Large intestine (tissue), 3 donors: ENCODE results near the gene DYSF. TPM values are rescaled to one million over a fixed set of nuclear protein-coding genes. Genes with fewer than 3 reads are reported as not detected.

Source experiments
- DNase-seq, 2 donors: peaks; one replicate each; pipeline versions ENCODE4 v3.0.0 to v3.0.0-alpha.2; 2013
- H3K27ac ChIP-seq: one replicate; pipeline ENCODE4 v1.5.1; 2013; ENCODE audit warnings: low read length
- H3K27me3 ChIP-seq: 2 replicates; pipeline ENCODE4 v1.6.1; 2013; ENCODE audit warnings: low read length; ENCODE audit not compliant: control insufficient read depth, insufficient read depth
- H3K36me3 ChIP-seq: 2 replicates; pipeline ENCODE4 v1.6.1; 2013; ENCODE audit warnings: low read length; ENCODE audit not compliant: control insufficient read depth, insufficient read depth
- H3K4me1 ChIP-seq: one replicate; pipeline ENCODE4 v1.6.1; 2013; ENCODE audit warnings: low read length; ENCODE audit not compliant: control insufficient read depth, insufficient read depth
- H3K4me3 ChIP-seq: one replicate; pipeline ENCODE4 v1.5.1; 2013; ENCODE audit warnings: low read length
- H3K9me3 ChIP-seq: one replicate; pipeline ENCODE4 v1.6.1; 2013; ENCODE audit warnings: mild to moderate bottlenecking, low read depth, low read length, moderate library complexity; ENCODE audit not compliant: control insufficient read depth
- WGBS: methylation state at CpG from one replicate; pipeline ENCODE4 v1.1.5; 2013; ENCODE audit warnings: low lambda C conversion rate; ENCODE audit not compliant: insufficient coverage; 5-methylcytosine and 5-hydroxymethylcytosine counted together
- polyA plus RNA-seq: library from polyadenylated mRNA; unstranded; fragments of 120-200 nt; gene quantifications from one replicate; pipeline ENCODE4 v1.2.1, GENCODE V29; 2013

Gene DYSF
- polyA plus RNA-seq, 1 donor = 6.3 TPM

DNA sequence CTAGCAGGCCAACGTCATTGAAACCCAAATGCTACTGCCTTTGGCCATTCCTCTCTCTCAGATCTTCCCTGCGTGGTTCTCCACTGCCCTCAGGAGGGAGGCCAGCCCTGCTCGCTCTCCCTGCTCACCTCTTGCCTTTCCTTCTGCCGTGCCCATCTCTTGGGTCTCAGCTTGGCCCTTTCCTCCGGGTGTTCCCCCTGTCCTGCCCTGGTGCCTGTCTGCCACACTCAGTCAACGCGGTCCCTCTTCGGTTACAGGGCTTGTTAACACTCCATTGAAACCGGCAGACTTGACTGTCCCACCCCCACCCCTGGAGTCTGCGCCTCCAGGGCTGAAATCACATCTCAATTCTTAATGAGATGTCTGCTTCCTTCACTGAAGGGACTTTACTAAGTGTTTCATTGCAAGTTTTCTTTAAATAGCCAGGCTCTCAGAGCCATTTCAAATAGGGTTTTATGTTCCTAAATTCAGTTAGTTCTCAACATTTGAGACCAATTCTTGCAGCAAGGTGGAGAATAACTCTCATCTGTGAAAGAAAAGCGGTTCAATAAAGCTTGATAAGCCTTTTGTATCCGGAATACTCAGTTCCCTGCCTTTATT is 237.6 kb downstream of the DYSF start:
- Histone ChIP-seq H3K9me3 (no peaks in the 10 kb centered on the region), H3K36me3 (no peaks in the 10 kb centered on the region), H3K27me3 (peaks cover 7% of the 10 kb centered on the region), H3K27ac (no peak overlapping the region), H3K4me3 (no peak overlapping the region), H3K4me1 (no peaks in the 10 kb centered on the region)
- DNase-seq = no peak
- no CpG with 5 or more reads among the region's 12 CpGs for WGBS

DNA sequence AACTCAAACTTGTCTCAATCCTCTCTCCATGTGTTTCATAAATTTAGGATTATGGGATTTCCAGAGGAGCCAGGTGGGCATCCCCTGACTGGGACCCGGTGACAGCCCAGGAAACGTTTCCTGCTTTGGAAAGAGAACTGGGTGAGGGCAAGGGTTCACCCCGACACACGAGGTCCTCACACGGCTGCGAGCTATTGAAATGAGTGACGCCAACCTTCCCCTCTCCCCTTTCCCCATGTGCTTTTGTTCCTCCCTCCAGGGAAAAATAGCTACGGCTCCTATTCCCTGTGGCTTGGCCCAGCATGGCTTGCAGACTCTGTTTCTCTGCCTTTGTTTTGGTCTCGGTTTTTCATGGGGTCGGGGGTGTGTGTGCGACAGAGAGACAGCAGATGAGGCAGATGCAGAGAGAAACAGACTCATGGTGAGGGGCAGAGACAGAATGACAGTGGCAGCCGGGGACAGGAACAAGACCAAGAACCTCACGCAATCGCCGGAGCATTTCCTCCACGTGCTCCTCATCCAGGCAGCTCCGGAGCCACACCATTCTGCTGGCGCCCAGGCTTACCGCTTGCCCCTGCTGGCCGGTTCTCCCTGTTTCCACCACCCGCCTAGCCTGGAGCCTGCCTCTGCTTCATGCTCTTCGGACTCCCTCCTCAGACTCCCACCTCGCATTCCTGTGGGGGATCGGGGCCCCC is 238.5 kb downstream of the DYSF start:
- no CpG with 5 or more reads among the region's 24 CpGs for WGBS
- Histone ChIP-seq H3K27ac (no peak overlapping the region), H3K9me3 (no peaks in the 10 kb centered on the region), H3K36me3 (no peaks in the 10 kb centered on the region), H3K4me3 (no peak overlapping the region), H3K27me3 (peaks cover 7% of the 10 kb centered on the region), H3K4me1 (no peaks in the 10 kb centered on the region)
- no peak for DNase-seq

DNA sequence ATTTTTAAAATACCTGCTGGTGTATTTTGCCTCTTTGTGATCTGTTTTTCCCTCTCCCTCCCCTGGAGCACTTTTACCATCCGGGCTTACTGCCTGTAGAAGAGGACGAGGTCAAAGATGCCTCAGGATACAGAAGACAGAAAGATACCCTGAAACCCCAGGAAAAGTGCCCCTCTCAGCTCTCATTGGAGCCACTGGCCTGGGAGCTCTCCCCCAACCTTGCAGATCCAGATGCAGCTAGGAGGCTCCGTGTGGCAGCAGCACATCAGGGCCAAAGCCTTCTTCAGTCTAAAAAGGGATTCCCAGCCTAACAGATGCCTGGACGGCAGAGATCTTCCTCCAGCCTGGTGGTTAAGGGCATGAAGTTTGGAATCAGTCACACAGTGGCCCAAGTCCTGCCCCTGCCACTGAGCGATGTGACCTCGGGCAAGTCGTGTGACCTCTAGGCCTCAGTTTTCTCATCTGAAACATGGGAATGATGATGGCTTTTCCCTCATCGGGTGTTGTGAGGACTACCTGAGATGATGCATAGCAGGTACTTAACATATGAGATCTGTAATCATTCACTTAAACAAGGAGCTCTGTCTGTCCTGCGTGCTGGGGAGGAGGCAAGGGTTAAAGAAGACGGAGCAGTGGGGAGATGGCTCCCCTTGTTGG is 239.4 kb downstream of the DYSF start:
- DNase-seq = no peak

DNA sequence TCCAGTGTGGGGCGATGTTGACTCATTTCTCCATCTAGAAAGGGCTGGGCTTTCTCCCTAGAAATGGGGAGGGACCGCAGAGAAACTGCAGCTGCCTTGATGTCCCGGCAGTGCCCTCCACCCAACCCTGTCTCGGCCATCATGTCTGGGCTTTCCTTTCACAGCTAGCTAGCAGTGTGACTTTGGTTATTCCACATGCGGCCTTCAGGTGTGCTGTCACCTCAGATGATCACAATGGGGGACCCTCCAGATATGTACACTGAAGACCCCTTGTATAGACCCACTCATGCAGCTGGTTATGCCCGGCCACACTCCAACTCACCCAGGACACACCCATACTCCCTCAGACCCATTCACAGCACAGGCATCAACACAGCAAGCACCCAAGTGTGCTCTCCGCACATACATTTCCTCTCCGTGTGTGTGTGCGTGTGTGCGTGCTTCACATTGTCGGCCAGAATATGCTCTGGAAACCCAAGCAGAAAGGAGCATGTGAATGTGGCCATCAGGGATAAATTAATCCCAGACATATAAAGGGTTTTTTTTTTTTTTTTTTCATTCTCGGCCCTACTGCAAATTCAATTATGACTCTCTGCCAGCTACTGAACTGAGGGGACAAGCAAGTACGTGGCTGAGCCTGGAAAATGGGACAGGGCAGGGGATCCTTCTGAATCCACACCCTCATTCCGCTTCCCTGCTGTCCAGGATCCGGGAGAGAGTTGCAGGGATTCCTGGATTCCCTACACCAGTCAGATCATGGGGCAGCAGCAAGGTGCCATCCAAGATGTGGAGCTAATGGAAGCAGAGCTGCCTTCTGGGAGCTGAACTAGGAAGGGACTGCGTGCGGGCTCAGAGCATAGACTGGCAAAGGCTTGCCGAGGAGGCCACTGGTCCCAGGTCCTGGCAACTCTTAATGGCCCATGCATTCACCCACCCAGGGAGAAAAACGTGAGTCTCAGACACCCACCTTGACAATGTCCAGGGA is 240.2 kb downstream of the DYSF start:
- no peaks in the 10 kb centered on the region for H3K4me1 ChIP-seq
- no CpG with 5 or more reads among the region's 19 CpGs for WGBS
- no peaks in the 10 kb centered on the region for H3K36me3 ChIP-seq
- H3K27me3 ChIP-seq = peaks cover 7% of the 10 kb centered on the region
- H3K27ac ChIP-seq = no peak overlapping the region
- H3K9me3 ChIP-seq = no peaks in the 10 kb centered on the region
- no peak for DNase-seq
- no peak overlapping the region for H3K4me3 ChIP-seq

More for the DNA sequence above, 239.4 kb downstream of the DYSF start:
- no peaks in the 10 kb centered on the region for H3K9me3 ChIP-seq
- no CpG with 5 or more reads among the region's 10 CpGs for WGBS
- no peaks in the 10 kb centered on the region for H3K4me1 ChIP-seq
- no peak overlapping the region for H3K4me3 ChIP-seq
- H3K27ac ChIP-seq = no peak overlapping the region
- peaks cover 7% of the 10 kb centered on the region for H3K27me3 ChIP-seq
- H3K36me3 ChIP-seq = no peaks in the 10 kb centered on the region

DNA sequence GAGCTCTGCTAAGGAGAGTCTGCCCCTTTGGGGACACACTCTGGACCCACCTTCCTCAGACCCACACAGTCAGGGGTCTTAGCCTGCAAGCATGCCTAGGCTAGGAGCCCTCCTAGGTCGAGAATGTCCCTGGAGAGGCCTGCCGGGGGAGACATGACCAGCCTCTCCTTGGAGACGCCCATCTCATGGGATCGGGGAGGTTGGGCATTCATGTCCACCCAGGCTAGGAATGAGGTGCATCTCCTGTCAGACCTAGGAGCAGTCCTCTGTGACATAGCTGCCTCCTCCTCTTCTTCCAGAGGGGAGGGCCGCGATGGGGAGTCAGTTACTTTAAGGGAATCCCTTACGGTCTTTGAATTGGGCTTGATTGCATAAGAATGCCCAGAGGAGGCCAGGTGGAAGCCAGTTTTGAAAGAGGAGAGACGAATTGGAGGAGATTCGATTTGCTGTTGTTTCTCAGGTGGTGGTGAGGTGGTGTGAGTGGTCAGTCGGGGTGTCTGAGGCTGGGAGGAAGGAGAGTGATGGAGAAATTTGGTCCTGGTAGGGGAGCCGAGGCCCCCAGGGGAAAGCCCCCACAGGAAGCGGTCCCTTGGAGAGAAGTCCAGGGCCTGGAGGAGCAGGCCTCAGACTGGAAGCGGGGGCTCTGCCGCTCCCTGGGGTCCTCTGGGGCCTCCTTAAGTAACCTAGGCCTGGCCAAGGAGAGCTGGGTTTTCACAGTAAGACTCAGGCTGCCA is 241.3 kb downstream of the DYSF start:
- no peaks in the 10 kb centered on the region for H3K9me3 ChIP-seq

DNA sequence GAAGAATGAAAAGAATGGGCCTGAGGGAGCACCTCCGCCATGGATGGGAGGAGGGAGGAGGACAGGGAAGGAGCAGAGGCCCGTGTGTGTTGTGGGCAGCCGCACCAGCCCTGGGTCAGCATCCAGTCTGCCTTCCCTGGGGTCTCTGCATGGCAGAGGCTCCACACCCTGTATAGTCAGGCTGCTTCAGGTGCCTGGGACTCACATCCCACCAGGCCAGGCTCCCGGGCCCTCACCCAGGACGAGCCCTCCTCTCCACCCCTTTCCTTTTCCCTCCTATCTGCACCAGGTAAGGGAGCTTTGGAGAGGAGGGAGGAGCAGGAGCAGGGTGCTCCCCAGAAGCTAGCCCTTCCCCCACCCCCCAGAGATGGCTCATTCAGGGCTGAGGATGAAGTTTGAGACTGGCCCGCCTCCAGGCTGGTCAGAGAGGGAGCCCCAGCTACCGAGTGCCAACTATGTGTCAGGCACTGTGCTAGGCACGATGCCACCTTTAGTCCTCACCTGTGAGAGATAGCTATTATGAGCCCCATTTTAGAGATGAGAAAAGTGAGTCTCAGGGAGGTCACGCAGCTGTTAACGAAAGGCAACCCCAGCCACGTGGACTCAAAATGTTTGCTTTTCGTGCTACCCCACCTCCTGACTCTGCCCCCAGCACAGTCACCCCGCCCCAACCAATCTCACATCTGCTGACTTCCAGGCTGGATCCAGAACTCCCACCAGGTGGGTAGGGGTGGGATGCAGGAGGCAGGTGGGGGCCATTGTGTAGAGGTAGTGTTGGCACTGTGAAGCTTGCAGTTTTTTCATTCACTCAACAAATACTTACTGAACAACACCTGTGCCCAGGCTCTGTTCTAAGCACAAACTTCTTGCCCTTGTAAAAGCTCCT is 242.1 kb downstream of the DYSF start:
- Histone ChIP-seq H3K4me1 (no peaks in the 10 kb centered on the region), H3K27ac (no peak overlapping the region), H3K4me3 (no peak overlapping the region), H3K9me3 (no peaks in the 10 kb centered on the region), H3K36me3 (no peaks in the 10 kb centered on the region), H3K27me3 (peaks cover 7% of the 10 kb centered on the region)
- no peak for DNase-seq
- WGBS = no CpG with 5 or more reads among the region's 13 CpGs

More for the DNA sequence above, 241.3 kb downstream of the DYSF start:
- H3K27me3 ChIP-seq = peaks cover 7% of the 10 kb centered on the region
- no peaks in the 10 kb centered on the region for H3K36me3 ChIP-seq
- WGBS = no CpG with 5 or more reads among the region's 14 CpGs
- no peak overlapping the region for H3K4me3 ChIP-seq
- H3K27ac ChIP-seq = no peak overlapping the region
- DNase-seq = no peak
- H3K4me1 ChIP-seq = no peaks in the 10 kb centered on the region

DNA sequence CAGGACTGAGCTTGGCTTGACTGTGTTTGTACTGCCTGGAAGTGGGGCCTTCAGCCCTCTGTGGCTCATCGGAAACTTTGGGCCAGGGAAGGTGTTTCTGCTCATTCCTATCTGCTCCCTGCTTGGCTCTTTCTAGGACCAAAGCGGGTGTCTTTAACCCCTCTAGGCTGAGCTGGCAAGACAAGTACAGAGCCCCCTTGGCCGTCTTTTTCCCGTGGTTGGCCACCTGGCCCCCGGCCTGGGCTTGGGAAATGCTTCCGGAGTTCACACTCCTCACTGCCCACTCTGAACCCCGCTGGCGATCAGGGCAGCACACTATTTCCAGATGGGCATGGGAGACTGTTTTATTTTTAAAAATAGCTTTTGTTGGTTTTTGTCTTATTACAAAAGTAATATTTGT is 243.0 kb downstream of the DYSF start:
- H3K36me3 ChIP-seq = no peaks in the 10 kb centered on the region
- no peaks in the 10 kb centered on the region for H3K4me1 ChIP-seq
- no peak overlapping the region for H3K27ac ChIP-seq
- no peak for DNase-seq
- peaks cover 7% of the 10 kb centered on the region for H3K27me3 ChIP-seq
- no peaks in the 10 kb centered on the region for H3K9me3 ChIP-seq
- H3K4me3 ChIP-seq = no peak overlapping the region
- WGBS = no CpG with 5 or more reads among the region's 8 CpGs

DNA sequence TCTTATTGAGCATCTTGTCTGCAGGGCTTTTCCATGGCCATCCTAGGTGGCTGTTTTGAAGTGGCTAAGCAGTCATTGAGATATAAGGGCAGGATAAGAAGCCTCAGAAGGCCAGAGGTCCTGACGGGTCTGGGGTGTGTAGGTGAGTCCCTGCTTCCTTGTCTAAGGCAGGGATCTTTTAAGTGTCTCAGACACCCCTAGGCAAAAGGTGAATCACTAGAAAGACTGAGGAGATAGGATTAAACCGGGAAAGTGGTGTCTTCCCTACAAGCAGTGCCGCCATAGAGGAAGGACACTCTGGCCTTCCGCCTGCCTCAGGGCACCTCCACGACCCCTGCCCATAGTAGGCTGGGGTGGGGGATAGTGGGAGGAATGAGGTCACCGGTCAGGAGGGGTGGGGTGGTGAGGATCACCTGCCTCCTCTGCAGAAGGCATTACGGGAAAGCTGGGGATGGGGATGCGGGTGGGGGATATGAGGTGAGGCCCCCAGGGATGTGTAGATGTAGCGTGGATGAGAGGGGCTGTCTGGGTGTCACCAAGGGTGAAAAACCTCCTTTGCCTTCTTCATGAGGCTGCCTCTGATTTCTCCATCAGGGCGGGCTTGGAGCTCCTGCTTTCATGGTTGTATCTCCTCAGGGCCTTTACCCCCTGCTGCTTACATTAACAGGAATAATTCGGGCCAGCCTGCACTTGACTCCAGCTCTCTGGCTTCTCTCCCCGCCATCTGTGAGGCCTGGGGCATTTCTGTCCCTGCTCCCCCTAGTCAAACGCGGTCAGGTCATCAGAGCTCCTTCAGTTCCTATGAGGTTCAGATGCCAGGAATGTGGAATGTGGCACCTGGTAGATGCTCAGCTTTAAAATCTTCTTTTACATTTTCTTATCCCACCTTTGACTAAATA is 244.0 kb downstream of the DYSF start:
- no peak for DNase-seq
- no peaks in the 10 kb centered on the region for H3K9me3 ChIP-seq
- H3K4me1 ChIP-seq = no peaks in the 10 kb centered on the region
- no peaks in the 10 kb centered on the region for H3K36me3 ChIP-seq
- H3K4me3 ChIP-seq = no peak overlapping the region
- H3K27ac ChIP-seq = no peak overlapping the region
- H3K27me3 ChIP-seq = no peaks in the 10 kb centered on the region
- WGBS = 83% methylated on average over 1 of the region's 14 CpGs
